Right atrium auricular region (tissue), 2 donors: ENCODE measurements around the gene PHF11. TPM values are rescaled to one million over a fixed set of nuclear protein-coding genes. Genes with fewer than 3 reads are reported as not detected.
A peak's percentile ranks its signal among the peaks of the same experiment; 100 is the strongest.
"Not testable (repeated sequence)": the region's sequence is repeated elsewhere in the genome, so short reads cannot be mapped to it uniquely, and the experiment has no call there.

Experiments used
- DNase-seq: peaks from one replicate; pipeline ENCODE4 v3.0.0-alpha.2; 2019; ENCODE audit warnings: low spot score
- H3K27ac ChIP-seq, 2 donors: fragments of 200-600 bp; sonication (generic); 1 replicate in 1 of 2; 2 replicates in 1 of 2; pipeline ENCODE4 v1.5.1; 2016 to 2019
- H3K27me3 ChIP-seq, 2 donors: fragments of 200-600 bp; sonication (generic); one replicate each; pipeline versions ENCODE4 v1.5.1 to v1.6.0; 2017 to 2019
- H3K36me3 ChIP-seq: fragments of 200-600 bp; sonication (generic); one replicate; pipeline ENCODE4 v1.5.1; 2016
- H3K4me1 ChIP-seq, 2 donors: fragments of 200-600 bp; sonication (generic); one replicate each; pipeline versions ENCODE4 v1.5.1 to v1.6.0; 2017 to 2019
- H3K4me3 ChIP-seq, 2 donors: fragments of 200-600 bp; sonication (generic); 1 replicate in 1 of 2; 2 replicates in 1 of 2; pipeline ENCODE4 v1.5.1; 2017 to 2019; ENCODE audit warnings: mild to moderate bottlenecking in 1 of 2, moderate library complexity in 1 of 2
- H3K9me3 ChIP-seq, 2 donors: fragments of 200-600 bp; sonication (generic); one replicate each; pipeline ENCODE4 v1.5.1; 2019
- total RNA-seq, 2 donors: library from RNA; depleted of rRNA; stranded (reverse); fragments of >200 nt; gene quantifications; one replicate each; pipeline ENCODE4 v1.1.0, GENCODE V29; 2016
- TF ChIP-seq, protein P1 (sequence below), 2 donors: fragments of 200-600 bp; sonication (generic); IDR thresholded peaks; one replicate each; pipeline ENCODE4 v1.5.1; 2019; ENCODE audit warnings: antibody characterized with exemption in 2 of 2

Gene PHF11
- total RNA-seq, 2 donors from 2014 or later, result 14.8 to 22.3 TPM

DNA sequence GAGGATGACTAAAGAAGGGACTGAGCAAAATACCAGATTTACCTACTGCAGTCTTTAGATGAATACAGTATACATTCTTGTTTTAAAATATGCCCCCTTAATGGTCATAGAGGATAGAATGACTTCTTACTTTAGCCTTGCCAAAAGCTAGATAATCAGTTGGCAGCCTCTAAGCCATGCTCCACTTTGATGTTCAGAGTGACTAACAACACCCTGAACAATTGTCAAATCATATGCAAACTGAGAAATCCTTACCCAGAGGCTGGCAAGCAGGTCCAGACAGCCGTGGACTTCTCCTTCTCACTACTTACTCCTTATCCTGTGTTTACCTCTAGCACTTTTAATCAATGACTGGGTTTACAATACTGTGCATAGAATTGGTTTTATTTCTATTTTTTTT, 23.6 kb upstream of the PHF11 start:
- TF ChIP-seq, protein P1, sequence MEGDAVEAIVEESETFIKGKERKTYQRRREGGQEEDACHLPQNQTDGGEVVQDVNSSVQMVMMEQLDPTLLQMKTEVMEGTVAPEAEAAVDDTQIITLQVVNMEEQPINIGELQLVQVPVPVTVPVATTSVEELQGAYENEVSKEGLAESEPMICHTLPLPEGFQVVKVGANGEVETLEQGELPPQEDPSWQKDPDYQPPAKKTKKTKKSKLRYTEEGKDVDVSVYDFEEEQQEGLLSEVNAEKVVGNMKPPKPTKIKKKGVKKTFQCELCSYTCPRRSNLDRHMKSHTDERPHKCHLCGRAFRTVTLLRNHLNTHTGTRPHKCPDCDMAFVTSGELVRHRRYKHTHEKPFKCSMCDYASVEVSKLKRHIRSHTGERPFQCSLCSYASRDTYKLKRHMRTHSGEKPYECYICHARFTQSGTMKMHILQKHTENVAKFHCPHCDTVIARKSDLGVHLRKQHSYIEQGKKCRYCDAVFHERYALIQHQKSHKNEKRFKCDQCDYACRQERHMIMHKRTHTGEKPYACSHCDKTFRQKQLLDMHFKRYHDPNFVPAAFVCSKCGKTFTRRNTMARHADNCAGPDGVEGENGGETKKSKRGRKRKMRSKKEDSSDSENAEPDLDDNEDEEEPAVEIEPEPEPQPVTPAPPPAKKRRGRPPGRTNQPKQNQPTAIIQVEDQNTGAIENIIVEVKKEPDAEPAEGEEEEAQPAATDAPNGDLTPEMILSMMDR (IDR thresholded peaks at IDR 0.05), result no peak
- DNase-seq, result no peak
- Histone ChIP-seq H3K27me3 (no peaks in the 10 kb centered on the region), H3K27ac (no peak overlapping the region), H3K9me3 (no peaks in the 10 kb centered on the region), H3K4me3 (no peak overlapping the region), H3K36me3 (peaks cover 30% of the 10 kb centered on the region), H3K4me1 (no peaks in the 10 kb centered on the region)

DNA sequence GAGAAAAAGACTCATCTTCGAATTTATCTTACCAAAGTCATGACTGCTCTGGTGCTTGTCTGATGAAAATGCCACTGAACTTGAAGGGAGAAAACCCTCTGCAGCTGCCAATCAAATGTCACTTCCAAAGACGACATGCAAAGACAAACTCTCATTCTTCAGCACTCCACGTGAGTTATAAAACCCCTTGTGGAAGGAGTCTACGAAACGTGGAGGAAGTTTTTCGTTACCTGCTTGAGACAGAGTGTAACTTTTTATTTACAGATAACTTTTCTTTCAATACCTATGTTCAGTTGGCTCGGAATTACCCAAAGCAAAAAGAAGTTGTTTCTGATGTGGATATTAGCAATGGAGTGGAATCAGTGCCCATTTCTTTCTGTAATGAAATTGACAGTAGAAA, 19.2 kb upstream of the PHF11 start:
- H3K4me3 ChIP-seq, result no peak overlapping the region
- no peak for DNase-seq
- TF ChIP-seq, protein P1 (IDR thresholded peaks at IDR 0.05), result no peak
- peaks cover 0 to 3% of the 10 kb centered on the region in 2 donors for H3K4me1 ChIP-seq
- no peaks in the 10 kb centered on the region for H3K9me3 ChIP-seq
- H3K27ac ChIP-seq, result no peak overlapping the region
- H3K27me3 ChIP-seq, result no peaks in the 10 kb centered on the region
- H3K36me3 ChIP-seq, result peaks cover 42% of the 10 kb centered on the region

DNA sequence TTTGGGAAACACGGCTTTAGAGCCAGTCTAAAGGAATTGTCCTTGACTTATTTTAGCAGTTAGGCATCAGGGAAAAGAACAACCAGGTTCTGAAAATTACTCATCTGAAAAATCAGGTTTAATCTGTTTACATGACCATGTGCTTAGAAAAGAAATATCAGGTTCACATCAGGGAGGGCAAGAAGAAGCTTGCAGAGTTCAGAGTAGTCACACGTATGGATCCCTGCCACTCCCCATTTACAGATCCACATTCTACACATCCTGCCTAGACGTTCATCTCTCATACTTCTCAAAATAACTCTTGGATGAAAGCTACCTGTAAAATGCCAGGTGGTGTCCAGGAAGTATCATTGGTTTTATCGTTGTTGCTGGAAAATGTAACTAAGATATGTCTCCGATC, 14.0 kb upstream of the PHF11 start:
- peaks cover 0 to 3% of the 10 kb centered on the region in 2 donors for H3K4me1 ChIP-seq
- H3K27me3 ChIP-seq, result no peaks in the 10 kb centered on the region
- H3K36me3 ChIP-seq, result peaks cover 31% of the 10 kb centered on the region
- no peak overlapping the region for H3K27ac ChIP-seq
- DNase-seq, result no peak
- H3K9me3 ChIP-seq, result no peaks in the 10 kb centered on the region
- TF ChIP-seq, protein P1 (IDR thresholded peaks at IDR 0.05), result no peak
- H3K4me3 ChIP-seq, result no peak overlapping the region

DNA sequence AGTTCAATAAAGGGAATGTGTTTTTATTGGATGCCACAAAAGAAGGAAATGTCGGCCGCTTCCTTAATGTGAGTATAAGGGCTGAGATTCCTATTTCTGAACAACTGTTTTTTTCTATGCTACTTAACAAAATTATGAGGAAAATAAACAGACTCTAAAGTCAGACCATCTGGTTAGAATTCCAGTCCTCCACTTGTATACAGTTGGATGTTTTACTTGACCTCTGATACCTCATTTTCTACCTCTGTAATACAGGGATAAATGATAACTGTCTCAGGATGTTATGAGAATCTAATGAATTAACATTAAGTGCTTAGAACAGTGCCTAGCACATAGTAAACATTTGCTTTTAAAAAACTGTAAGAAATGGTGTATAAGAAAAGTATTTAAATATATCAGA, 7.2 kb upstream of the PHF11 start:
- TF ChIP-seq, protein P1 (IDR thresholded peaks at IDR 0.05), result no peak
- Histone ChIP-seq H3K4me3 (no peak overlapping the region), H3K4me1 (no peaks in the 10 kb centered on the region), H3K27ac (no peak overlapping the region), H3K36me3 (peaks cover 31% of the 10 kb centered on the region), H3K27me3 (no peaks in the 10 kb centered on the region), H3K9me3 (no peaks in the 10 kb centered on the region)
- no peak for DNase-seq

DNA sequence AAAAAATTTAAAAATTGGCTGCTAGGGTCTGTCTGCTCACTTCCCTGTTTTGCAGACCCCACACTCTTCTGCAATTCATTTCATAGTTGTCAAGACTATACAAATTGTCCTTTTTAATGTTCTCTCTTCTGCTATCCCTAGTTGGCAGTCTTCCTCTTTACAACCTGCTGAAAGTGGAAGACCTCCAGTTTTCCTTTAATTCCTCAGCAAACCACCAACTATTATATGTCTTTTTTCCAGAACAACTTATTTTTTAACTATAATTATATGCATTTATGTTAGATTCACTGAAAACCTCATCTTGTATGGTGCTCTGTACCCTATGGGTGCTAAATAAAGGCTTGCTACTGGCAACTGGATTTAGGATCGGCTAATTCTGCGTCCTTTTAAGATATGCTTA, 1.1 kb upstream of the PHF11 start:
- H3K27ac ChIP-seq, result peak overlapping the region; percentile 90 to 92
- TF ChIP-seq, protein P1 (IDR thresholded peaks at IDR 0.05), result no peak
- H3K27me3 ChIP-seq, result no peaks in the 10 kb centered on the region
- no peaks in the 10 kb centered on the region for H3K9me3 ChIP-seq
- peaks cover 0 to 10% of the 10 kb centered on the region in 2 donors for H3K4me1 ChIP-seq
- H3K4me3 ChIP-seq, result peak overlapping the region; percentile 51 to 69
- DNase-seq, result no peak
- no peaks in the 10 kb centered on the region for H3K36me3 ChIP-seq

DNA sequence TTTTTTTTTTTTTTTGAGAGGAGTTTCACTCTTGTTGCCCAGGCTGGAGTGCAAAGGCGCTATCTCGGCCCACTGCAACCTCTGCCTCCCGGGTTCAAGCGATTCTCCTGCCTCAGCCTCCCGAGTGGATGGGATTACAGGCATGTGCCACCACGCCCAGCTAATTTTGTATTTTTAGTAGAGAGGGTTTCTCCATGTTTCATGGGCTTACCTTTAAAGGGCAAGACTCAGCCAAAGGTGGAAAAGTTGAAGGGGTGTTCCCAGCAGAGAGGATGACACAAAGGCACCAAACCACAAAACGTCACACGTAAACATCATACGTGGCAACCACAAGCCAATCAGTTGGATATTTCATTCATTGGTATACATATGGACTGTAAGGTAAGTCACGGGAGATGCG, 1.1 kb downstream of the PHF11 start:
- not testable (repeated sequence) for DNase-seq, H3K4me3 ChIP-seq
- peak overlapping the region; percentile 90 to 92 for H3K27ac ChIP-seq

More for the DNA sequence above, 1.1 kb downstream of the PHF11 start:
- H3K4me1 ChIP-seq, result peaks cover 0 to 10% of the 10 kb centered on the region in 2 donors
- not testable (repeated sequence) for H3K9me3 ChIP-seq, H3K27me3 ChIP-seq, H3K36me3 ChIP-seq
